ENCODE results near the gene OTUD3. TPM values are rescaled to one million over a fixed set of nuclear protein-coding genes. Genes with fewer than 3 reads are reported as not detected.

OTUD3 gene
- total RNA-seq, 1 donor from 2014 or later = 3.5 TPM

GRCh38 chr1:19918057-19918456 lies 35.9 kb downstream of the OTUD3 start:
- TF ChIP-seq CTCF (conservative IDR thresholded peaks at IDR 0.05; ENCODE audit: low read depth, low read length) = peak; percentile 92
- H3K4me3 ChIP-seq (ENCODE audit: low read depth, low read length) = no peak overlapping the region
- DNase-seq (ENCODE audit: low read depth) = peak; percentile 18

- no peak overlapping the region for H3K4me3 ChIP-seq (ENCODE audit: low read depth, low read length)
- no peak for TF ChIP-seq CTCF (conservative IDR thresholded peaks at IDR 0.05; ENCODE audit: low read depth, low read length)
Observed at GRCh38 chr1:19920132-19920710, 38.0 kb downstream of the OTUD3 start.

DNA sequence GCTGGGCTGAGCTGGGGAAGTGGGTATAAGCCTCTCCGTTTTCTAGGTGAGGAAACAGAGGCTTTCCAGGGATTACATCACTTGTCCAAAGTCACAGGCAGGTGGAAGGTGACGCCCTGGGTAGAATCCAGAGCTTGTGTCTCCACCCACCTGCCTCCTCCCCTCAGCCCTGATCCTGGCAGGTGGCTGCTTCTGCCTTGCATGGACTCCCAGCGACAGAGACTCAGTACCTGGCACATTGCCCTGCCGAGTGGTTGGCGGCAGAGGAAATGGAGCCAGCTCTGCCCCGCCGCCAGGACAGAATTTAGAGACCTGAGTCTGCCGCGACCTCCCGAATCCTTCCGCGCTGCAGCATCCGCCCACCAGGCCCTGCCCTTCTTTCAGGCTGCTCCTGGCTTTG lies 39.1 kb downstream of the OTUD3 start:
- TF ChIP-seq CTCF (conservative IDR thresholded peaks at IDR 0.05; ENCODE audit: low read depth, low read length) = no peak
- H3K4me3 ChIP-seq (ENCODE audit: low read depth, low read length) = no peak overlapping the region
- DNase-seq (ENCODE audit: low read depth) = no peak

More at GRCh38 chr1:19920132-19920710, 38.0 kb downstream of the OTUD3 start:
- DNase-seq (ENCODE audit: low read depth) = no peak

- DNase-seq (ENCODE audit: low read depth) = no peak
- no peak overlapping the region for H3K4me3 ChIP-seq (ENCODE audit: low read depth, low read length)
- TF ChIP-seq CTCF (conservative IDR thresholded peaks at IDR 0.05; ENCODE audit: low read depth, low read length) = no peak
Observed at GRCh38 chr1:19922015-19922688, 40.0 kb downstream of the OTUD3 start.

GRCh38 chr1:19923137-19923952 lies 41.1 kb downstream of the OTUD3 start, which contains the start of gene PLA2G2E:
PLA2G2E (minus strand) TSS chr1:19923617; CDS start chr1:19923559, 58 bp downstream.
- no peak for DNase-seq (ENCODE audit: low read depth)
- H3K4me3 ChIP-seq (ENCODE audit: low read depth, low read length) = no peak within 1 kb of the TSS
- no peak for TF ChIP-seq CTCF (conservative IDR thresholded peaks at IDR 0.05; ENCODE audit: low read depth, low read length)

DNA sequence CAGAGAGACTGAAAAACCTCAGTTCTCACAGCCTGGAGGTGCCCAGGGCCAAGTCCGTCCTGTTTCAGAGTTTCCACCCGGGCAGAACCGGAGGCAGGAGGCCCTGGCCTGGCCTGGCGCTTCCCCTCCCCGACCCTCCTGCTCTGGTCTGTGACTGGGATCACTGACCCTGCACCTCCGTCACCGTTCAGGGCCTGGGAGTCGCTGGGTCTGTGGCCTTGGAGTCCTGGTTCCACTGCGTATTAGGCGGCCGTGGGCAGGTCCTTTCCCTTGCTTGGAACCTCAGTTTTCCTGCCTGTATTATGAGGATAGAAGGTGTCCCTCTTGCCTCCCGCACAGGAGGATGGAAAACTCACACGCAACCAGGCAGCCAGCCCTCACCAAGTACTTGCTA lies 41.8 kb downstream of the OTUD3 start:
- no peak overlapping the region for H3K4me3 ChIP-seq (ENCODE audit: low read depth, low read length)
- no peak for DNase-seq (ENCODE audit: low read depth)
- no peak for TF ChIP-seq CTCF (conservative IDR thresholded peaks at IDR 0.05; ENCODE audit: low read depth, low read length)

Measured in epithelial cell of proximal tubule (primary cell).